ENCODE measurements around the gene PSMD14.

The PSMD14 gene

GRCh38 chr2:161415987-161416707 lies 107.9 kb downstream of the PSMD14 start, which contains the start of gene TBR1:
Gene TBR1, plus strand, starts transcription at chr2:161416297. Its CDS starts 114 bp downstream, at chr2:161416411.
- no peak for TF ChIP-seq CTCF (conservative IDR thresholded peaks at IDR 0.05; ENCODE audit: low read length)
- DNase-seq (ENCODE audit: low read depth): no peak
- H3K4me3 ChIP-seq (ENCODE audit: low read length): peak within 1 kb of the TSS; percentile 56; the same call in 1 of the 2 replicates

GRCh38 chr2:161416708-161417437 lies 108.6 kb downstream of the PSMD14 start:
- no peak for DNase-seq (ENCODE audit: low read depth)
- TF ChIP-seq CTCF (conservative IDR thresholded peaks at IDR 0.05; ENCODE audit: low read length): no peak
- H3K4me3 ChIP-seq (ENCODE audit: low read length): no peak overlapping the region

- no peak for DNase-seq (ENCODE audit: low read depth)
- no peak overlapping the region for H3K4me3 ChIP-seq (ENCODE audit: low read length)
- TF ChIP-seq CTCF (conservative IDR thresholded peaks at IDR 0.05; ENCODE audit: low read length): no peak
These were observed 109.4 kb downstream of the PSMD14 start for GRCh38 chr2:161417438-161418274.

- no peak for TF ChIP-seq CTCF (conservative IDR thresholded peaks at IDR 0.05; ENCODE audit: low read length)
- DNase-seq (ENCODE audit: low read depth): no peak
- no peak overlapping the region for H3K4me3 ChIP-seq (ENCODE audit: low read length)
These were observed 110.1 kb downstream of the PSMD14 start for GRCh38 chr2:161418275-161418714.

- no peak for TF ChIP-seq CTCF (conservative IDR thresholded peaks at IDR 0.05; ENCODE audit: low read length)
- H3K4me3 ChIP-seq (ENCODE audit: low read length): peak overlapping the region; percentile 17; the same call in 1 of the 2 replicates
- peak; percentile 16 for DNase-seq (ENCODE audit: low read depth)
These were observed 110.8 kb downstream of the PSMD14 start for GRCh38 chr2:161418715-161419637.

DNA sequence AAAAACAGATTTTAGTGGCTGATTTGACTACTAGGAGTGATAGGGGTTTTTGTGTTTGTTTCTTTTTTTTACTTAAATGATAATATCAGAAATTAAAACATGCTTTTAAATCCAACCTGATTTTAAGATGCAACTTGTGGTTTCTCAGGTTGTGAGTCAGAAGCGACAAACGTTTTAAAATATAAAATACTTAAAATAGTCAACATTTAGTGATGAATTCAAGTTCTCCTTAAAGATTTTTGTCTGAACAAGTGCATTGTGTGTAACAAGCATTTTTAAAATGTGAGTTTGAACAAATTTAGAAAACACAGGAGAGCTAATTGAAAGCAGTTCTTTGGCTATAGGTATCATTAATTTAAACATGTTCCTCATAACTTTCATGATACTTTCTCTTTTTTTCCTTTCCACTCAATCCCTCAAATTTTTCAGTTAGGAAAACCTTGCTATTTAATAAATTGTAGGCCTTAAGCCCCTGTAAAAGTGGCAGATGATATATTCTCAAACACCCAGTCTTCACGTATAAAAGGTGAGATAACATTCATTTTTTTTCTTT lies 111.5 kb downstream of the PSMD14 start:
- no peak overlapping the region for H3K4me3 ChIP-seq (ENCODE audit: low read length)
- no peak for DNase-seq (ENCODE audit: low read depth)
- no peak for TF ChIP-seq CTCF (conservative IDR thresholded peaks at IDR 0.05; ENCODE audit: low read length)
